GM19351 (cell line): ENCODE measurements around the gene PHTF1.
A peak's percentile ranks its signal among the peaks of the same experiment; 100 is the strongest.

Experiments used
- ATAC-seq: cut with Tn5 transposase; IDR thresholded peaks from one replicate; pipeline ENCODE4 v1.9.1; 2021; ENCODE audit warnings: mild to moderate bottlenecking, moderate library complexity; ENCODE audit not compliant: unreplicated experiment

The PHTF1 gene

DNA sequence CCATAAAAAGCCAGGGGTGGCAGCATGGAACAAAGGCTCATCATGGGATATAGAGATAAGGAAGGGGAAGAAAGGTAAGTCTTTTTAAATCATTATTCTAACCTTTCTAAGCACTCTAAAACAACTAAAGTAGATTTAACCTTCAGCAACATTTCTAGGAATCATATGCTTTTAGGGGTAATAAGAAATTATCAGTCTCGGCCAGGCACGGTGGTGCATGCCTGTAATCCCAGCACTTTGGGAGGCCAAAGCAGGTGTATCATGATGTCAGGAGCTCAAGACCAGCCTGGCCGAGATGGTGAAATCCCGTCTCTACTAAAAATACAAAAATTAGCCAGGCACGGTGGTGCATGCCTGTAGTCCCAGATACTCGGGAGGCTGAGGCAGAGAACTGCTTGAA, 20.3 kb upstream of the PHTF1 start:
- ATAC-seq: no peak

DNA sequence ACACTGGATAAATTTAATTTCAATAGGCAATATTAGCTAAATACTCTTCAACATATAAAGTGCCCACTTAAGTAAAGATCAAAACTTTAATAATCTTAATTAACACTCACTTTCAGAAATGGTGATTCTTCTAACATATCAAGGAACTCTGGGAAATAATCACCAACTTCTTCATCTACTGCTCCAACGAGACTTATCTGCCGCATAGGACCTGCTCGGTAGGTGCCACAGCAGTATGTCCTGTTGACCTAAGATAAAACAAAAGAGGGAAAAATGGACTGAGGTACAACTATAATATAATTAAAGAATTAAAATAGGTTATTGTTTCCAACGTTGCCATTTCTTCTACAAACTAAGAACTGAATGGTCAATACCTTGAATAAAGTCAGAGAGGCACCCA, 18.3 kb upstream of the PHTF1 start:
- ATAC-seq: no peak

- no peak for ATAC-seq
Observed at GRCh38 chr1:113770031-113770430, 10.7 kb upstream of the PHTF1 start.

- no peak for ATAC-seq
Observed at GRCh38 chr1:113769601-113769970, 10.3 kb upstream of the PHTF1 start.

DNA sequence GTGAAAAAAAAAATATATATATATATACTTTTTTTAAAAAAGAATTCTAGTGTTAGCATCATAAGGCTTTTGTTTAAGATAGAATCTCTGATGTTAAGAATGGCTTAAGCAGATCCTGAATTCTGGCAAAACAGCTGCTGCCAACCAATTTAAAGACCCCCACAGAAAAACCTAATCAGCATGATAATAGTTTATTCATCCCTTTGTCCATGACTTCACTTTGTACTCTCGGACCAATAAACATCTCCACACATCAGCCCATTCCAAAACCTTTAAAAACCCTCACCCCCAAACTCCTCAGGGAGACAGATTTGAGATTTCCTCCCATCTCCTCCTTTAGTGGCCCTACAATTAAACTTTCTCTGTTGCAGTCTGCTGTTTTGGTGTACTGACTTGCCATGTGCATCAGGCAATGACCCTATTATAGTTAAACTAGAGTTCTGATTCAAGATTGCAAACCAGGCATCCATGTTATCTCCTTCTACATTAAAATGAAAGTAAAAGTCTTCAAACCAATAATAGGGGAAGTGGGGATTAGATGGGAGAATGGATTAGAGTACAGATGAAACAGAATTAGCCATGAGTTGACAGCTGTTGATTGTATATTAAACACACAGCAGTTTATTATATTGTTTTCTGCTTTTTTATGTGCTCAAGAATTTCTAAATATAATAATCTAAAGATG, 9.8 kb upstream of the PHTF1 start:
- no peak for ATAC-seq

- no peak for ATAC-seq
Observed at GRCh38 chr1:113765306-113766230, 6.3 kb upstream of the PHTF1 start.

- ATAC-seq: no peak
Observed at GRCh38 chr1:113763661-113764060, 4.4 kb upstream of the PHTF1 start.

DNA sequence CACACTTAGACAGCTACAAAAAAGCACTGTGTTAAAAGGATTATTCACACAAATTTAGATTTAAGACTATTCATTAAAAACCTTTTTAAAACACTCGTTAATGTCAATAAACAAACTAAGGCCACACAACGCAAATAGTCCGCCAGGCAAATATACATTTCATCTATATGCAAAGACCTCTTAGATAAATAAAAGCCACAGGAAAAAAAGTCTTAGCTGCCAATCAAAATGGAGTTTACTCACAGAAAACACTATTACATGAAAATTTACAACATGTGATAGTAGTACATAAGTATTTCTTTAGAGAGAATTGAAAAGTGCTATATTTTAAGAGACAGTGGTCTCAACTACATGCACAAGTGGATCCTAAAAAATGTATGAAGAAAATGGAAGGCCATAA, 2.7 kb upstream of the PHTF1 start:
- no peak for ATAC-seq

DNA sequence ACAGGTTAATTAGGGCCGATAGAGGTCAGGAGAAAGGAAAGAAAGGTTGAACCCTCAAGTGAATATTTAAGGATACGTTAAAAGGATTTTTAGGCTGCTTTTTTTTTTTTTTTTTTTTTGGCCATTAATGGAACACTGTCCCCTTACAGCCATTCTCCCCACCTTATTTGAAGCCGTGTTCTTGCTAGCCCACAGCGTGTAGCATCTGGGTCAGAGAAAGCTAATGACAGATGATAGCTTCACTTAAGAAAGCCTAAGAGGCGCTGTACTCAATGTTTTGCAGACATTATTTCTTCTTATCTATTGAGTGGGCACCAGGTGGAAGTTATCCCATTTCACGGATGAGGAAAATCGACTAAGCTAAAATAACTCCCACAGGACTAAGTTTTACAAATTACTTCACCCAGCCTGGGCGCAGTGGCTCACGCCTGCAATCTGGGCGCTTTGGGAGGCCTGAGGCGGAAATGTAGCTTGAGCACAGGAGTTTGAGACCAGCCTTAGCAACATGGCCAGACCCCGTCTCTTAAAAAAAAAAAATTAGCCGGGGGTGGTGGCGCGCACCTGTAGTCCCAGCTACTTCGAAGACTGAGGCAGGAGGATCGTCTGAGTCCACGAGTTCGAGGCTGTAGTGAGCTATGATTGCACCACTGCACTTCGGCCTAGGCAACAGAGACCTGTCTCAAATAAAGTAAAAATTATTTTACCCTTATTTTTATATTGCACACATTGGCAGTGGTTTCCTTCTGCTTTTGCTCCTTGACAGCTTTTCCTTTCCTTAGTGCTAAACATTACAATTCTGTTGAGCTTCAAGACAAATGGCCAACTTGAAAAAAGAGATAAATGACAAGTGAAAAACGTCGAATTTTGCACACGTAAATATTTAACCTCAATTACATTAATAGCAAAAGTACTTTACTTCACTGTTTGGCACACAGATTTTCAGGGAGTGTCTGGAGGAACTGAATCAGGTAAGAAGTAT, 1.1 kb upstream of the PHTF1 start:
- ATAC-seq: no peak

GRCh38 chr1:113758631-113759332, 504 bp downstream of the PHTF1 start:
- peak; percentile 56 for ATAC-seq

DNA sequence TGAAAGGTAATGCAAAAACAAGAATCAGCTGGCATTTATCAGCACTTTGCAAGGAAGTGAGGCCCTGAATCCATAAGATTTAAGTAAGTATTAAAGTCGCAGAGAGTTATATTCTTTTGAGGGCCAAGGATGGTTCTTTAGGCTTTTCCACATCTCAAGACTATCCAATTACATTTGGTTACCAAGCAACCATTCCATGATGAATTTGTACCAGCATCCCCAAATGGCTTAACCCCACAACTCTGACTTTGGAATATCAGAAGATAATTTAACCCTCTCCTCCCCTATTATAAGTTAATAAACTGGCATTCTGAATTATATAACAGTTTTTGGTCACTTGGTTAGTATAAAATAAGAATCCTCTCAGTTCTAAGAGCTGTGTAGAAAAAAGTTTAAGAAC, 2.8 kb downstream of the PHTF1 start:
- no peak for ATAC-seq

GRCh38 chr1:113753333-113753732, 6.0 kb downstream of the PHTF1 start:
- ATAC-seq: peak; percentile 48

DNA sequence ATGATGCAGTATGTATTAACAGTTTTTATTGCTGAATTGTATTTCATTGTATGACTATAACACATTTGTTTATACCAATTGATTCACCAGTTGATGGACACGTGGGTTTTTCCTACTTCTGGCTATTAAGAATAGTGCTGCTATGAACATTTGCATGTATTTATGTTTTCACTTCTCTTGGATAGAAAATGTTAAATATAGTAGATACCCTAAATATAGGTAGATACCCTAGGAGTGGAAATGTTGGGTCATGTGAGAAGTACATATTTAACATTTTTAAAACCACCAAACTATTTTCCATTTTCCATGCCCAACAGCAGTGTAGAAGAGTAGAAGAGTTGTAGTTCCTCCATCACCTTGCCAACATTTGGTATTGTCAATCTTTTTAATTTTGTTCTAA, 7.8 kb downstream of the PHTF1 start:
- ATAC-seq: no peak

DNA sequence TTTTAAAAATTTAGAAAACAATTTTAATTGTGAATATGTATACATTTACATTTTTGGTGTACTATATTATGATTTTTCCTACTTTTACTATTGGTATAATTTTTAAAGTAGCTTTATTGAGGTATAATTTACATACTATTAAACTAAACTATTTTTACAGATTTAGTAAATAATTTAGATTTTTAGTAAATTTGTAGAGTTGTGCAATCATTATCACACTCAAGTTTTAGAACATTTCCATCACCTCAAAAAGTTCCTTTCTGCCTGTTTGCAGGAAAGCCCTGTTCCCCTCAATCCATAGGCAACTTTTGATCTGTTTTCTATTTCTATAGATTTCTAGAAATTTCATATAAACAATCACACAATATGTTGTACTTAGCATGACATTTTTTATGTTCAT, 8.2 kb downstream of the PHTF1 start:
- no peak for ATAC-seq

- ATAC-seq: no peak
Observed at GRCh38 chr1:113749402-113749801, 9.9 kb downstream of the PHTF1 start.

DNA sequence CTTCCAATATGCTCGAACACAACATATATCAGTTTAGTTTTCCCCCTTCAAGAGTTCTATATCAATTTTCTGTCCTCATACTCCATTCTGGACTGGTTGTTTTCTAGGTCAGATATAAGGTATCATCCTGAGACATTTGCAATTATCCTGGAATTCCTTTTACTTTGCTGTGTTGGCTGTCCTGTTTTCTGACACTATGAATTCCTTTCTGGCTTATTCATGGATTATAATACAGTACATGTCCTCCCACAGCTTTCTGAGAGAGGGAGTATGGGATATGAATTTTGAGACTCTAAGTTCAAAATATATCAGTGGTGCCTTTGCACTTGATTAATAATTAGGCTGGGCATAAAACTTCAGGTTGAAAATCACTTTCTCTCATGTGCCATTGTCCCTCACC, 11.9 kb downstream of the PHTF1 start:
- ATAC-seq: no peak

DNA sequence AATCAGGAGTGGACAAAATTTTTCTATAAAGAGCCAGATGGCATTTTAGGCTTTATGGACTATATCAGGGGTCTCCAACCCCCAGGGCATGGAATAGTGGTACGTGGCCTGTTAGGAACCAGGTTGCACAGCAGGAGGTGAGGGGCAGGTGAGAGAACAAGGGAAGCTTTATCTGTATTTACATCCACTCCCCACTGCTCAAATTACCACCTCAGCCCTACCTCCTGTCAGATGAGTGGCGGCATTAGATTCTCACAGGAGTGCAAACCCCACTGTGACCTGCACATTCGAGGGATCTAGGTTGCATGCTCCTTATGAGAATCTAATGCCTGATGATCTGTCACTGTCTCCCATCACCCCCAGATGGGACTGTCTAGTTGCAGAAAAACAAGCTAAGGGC, 13.9 kb downstream of the PHTF1 start:
- ATAC-seq: no peak

DNA sequence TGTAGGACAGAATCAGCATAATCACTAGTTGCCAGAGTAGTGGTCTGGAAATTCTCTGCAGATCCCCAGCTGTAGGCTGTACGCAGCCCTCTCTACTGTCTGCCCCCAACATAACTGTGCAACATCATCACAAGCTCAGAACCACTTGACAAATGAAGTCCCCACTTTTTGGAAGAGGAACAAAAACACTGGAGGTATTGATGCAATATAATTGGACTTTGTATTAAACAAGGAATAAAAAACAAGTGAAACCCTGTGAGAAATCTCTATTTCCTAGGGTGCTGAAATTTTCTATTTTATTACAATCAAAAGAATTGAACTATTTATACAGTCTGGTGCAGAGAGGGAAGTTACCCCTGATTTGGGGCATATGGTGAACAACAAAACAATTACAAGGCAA, 15.2 kb downstream of the PHTF1 start:
- ATAC-seq: no peak

GRCh38 chr1:113742515-113742914, 16.8 kb downstream of the PHTF1 start:
- no peak for ATAC-seq

DNA sequence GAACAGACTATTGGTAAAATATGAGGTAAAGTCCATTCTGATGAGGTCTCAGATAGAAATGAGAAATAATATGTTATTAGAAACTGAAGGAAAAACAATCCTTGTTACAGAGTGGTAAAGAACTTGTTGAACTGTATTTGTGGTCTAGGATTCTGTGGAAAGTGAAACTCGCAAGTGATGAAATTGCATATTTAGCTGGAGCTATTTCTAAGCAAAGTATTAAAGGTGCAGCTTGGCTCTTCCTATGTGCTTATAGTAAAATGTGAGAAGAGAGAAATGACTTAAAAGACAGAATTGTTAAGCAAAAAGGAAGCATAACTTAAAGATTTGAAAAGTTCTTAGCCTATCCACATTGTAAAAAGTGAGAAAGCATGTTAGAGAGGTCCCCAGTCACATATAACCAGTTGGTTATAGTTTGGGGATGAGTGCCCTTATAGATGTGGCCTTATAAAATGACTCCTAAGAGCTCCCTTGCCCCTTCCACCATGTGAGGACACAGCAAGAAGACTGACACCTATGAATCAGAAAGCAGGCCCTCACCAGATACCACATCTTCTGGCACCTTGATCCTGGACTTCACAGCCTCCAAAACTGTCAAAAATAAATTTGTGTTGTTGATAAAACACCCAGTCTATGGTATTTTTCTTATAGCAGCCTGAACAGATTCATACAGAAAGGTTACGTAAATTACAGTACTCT, 24.8 kb downstream of the PHTF1 start:
- ATAC-seq: no peak
